Measurements from ENCODE around the gene EIF2AK2. TPM values are rescaled to one million over a fixed set of nuclear protein-coding genes. Genes with fewer than 3 reads are reported as not detected.

EIF2AK2 gene
- 34.8 TPM for total RNA-seq

GRCh38 chr2:37156857-37157714, at the start of gene EIF2AK2:
Gene EIF2AK2 (minus strand): TSS chr2:37156980. CDS start chr2:37147806, 9,174 bp downstream.

DNA sequence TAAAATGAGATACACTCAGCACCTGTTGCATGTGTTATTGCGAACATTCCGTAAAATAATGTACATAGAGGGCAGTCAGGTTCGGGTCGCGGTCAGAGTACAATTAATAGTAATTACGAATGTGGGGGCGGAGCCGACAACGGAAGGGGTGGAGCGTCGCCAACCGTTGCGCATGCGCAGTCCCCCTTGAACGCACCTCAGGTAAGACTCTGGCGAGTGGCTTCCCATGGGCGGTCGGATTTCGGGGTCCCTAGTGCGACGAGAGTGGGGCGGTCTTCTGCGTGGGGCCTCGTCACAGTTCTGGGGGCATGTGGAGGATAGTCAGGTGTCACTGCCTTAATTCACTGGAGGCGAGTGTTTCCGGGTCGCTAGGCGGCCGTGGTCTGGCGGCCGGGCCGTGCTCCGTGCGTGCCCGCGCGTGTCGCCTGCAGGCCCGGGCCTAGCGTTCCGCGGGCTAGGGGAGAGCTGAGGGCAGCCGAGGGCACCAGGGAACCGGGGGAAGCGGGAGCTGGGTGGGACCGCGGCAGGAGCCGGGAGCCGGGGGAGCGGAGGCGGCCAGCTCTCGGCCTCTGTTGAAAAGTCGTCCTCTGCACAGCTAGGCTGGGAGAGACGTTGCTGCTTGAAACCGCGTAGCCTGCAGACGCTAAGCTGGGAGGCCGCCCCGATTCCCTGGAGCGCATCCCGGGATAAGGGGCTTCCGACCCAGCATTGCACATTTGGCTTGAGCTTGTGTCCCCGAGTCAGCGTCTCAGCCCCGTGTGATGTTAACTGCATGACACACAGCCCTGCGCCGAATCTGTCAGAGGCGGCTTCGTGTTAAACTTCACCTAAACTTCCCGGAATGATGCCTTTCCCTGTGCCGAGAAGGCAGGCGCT, 39.8 kb upstream of the EIF2AK2 start, which contains the start of gene CEBPZOS:
Gene CEBPZOS (plus strand): TSS at position 177 of the 876 bp plus-strand sequence. CDS start 3,209 bp downstream, outside the sequence.

DNA sequence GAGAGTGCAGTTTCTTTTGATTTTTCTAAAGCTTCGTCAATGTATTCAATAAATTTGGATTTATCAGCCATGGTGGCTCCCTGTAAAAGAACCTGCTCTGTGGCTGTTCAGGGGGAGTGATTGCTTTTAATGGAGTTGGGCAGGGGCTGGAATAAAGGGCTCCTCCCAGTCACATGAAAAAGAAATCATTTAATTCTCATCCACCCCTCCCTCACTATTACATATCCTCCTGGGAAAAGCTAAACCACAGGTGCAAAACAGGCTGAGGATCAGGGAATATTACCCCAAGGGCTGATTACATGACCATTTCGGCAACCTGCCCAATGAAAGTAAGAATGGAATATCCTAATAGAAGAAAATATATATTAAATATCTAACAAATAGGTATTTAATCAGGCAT, 31.8 kb upstream of the EIF2AK2 start, which contains the start of gene SULT6B1:
Gene SULT6B1 (minus strand): TSS at position 101 of the 400 bp plus-strand sequence. CDS start 30 bp downstream, at position 71.

DNA sequence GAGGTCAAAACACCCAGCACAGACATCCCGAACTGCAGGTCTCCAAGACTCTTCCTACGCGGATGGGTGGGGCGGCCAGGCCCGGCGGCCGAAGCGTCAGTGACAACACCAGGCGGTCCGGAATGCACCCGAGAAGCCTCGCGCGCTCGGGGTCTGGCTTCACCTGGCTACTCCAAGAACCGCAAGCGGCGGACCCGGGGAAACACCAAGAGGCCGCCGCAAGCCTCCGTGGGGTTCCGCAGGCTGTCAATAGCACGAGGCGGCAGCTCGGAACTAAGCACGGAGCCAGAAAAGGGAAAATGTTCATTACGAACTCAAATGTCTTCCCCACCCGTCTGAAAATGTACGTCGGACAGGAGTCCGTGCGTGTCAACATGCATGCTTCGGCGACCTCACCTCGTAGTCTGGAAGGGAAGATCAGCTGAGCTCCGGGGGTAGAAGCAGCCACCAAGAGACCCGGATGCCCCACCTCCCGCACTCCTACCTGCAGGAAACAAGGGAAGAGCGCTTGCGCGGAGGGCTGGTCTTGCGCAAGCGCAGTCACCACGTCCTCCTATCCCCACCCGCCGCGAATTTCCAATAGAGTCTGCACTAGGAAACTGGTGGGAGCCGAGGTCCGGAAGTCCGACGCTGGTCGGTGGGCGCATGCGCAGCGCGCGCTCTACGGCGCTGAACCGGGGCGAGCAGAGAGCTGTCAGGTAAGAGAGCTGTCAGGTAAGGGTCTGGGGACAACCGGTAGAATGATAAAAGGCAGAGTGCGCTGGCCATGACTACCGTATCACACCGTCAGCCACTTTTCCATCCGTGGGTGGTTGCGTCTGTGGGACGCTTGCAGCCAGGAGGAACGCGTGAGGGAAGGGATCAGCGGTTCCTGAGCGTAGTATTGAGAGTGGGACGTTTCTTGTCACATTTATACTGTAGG, 72.6 kb downstream of the EIF2AK2 start, which contains the start of the genes GPATCH11 and HEATR5B:
Gene GPATCH11 (plus strand): TSS at position 646 of the 922 bp plus-strand sequence. CDS start 3,864 bp downstream, outside the sequence.
Gene HEATR5B (minus strand): TSS at position 500 of the 922 bp plus-strand sequence. CDS start 958 bp downstream, outside the sequence.

Other genes with a start within 250 kb of the EIF2AK2 start
- gene STRN, start 190.4 kb downstream of the EIF2AK2 start, total RNA-seq: 20.4 TPM
- gene HEATR5B, start 72.6 kb downstream of the EIF2AK2 start, total RNA-seq: 33.0 TPM
- gene GPATCH11, start 72.5 kb downstream of the EIF2AK2 start, total RNA-seq: 5.0 TPM
- gene SULT6B1, start 31.7 kb upstream of the EIF2AK2 start, total RNA-seq: not detected
- 28.0 TPM for gene CEBPZOS, start 39.5 kb upstream of the EIF2AK2 start, total RNA-seq
- gene CEBPZ, start 74.6 kb upstream of the EIF2AK2 start, total RNA-seq: 35.1 TPM
- gene NDUFAF7, start 74.7 kb upstream of the EIF2AK2 start, total RNA-seq: 18.5 TPM
- 54.7 TPM for gene PRKD3, start 167.9 kb upstream of the EIF2AK2 start, total RNA-seq
- 12.2 TPM for gene QPCT, start 187.7 kb upstream of the EIF2AK2 start, total RNA-seq